GM19099 (cell line): ENCODE data around the gene THADA.

Experiments used
- POLR2A ChIP-seq: IDR thresholded peaks from 3 replicates; pipeline ENCODE4 v1.6.1; 2011; ENCODE audit warnings: low read depth; ENCODE audit not compliant: insufficient read length; ENCODE audit errors: extremely low read depth

Gene THADA

GRCh38 chr2:43458014-43458628, 137.7 kb downstream of the THADA start:
- no peak for TF ChIP-seq POLR2A

- TF ChIP-seq POLR2A, result no peak
These were observed 139.9 kb downstream of the THADA start for GRCh38 chr2:43455731-43456642.

DNA sequence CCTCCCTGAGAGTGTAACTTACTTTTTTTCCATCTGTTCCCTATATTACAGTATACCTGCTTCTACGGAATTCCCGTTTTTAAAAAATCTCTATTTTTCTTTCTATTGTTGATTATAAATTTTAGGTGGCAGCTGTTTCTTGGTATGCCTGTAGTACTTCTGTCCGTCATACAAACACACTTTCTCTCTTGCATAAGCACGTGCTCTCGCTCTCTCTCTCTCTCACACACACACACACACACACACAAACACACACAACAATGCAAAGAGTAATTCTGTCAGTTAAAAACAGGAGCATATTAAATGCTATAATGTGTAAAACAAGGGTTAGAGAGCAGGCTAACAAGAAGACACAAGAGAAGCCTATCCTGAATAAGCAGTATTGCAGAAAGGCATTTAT, 140.5 kb downstream of the THADA start:
- TF ChIP-seq POLR2A, result no peak

DNA sequence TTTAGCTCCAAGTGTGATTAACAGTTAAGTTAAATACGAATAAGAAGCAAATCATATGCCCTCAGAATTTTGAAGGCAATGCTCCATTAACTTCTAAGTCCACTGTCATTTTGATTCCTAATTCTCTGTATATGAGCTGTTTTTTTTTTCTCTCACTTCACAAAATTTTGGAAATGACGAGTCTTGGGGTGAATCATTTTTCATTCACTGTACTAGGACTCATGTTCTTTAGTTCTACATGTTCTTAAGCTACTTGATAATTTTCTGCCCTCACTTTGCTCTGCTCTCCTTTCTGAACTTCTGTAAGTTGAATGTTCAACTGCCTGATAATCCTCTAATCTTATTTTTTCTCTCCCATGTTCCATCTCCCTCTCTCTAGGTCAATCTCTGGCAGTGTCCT, 141.0 kb downstream of the THADA start:
- TF ChIP-seq POLR2A, result no peak

DNA sequence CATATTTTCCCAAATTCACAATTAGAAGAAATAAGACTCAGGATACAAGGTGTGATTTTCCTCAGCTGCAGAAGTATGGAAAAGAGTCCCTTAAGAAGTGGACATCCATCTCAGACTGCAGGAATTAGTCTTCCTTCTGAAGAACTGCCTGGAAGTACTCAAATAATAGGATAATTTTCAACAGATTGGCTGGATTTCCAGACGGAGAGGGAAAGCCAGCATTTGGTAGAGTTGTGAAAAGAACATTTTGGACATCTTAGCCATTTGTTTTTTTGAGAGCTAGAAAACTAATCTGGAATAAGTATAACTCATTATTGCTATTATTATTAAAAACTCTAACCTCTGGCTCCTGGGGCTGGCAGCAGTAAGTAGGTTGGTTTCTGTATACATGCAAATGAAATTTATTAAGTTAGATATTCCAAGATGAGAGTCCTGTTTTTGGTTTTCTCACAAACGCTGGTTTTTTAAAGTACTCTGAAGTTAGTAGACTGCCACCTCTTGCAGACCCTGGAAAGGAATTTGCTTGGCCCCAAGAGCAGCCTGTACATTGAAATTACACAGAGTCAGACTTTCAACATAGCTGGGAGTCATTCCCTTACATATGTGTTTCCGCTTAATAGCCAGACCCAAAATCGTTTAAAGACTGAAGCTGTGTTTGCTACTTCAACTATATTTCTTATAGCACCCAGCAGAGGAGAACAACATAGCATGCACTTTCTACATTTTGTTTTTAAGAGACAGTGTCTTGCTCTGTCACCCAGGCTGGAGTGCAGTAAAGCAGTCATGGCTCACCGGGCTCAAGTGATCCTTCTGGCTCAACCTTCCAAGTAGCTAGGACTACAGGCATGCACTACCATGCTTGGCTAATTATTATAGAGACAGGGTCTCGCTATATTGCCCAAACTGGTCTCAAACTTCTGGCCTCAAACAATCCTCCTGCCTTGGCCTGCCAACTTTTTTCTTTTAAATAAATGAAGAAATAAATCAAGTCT, 142.4 kb downstream of the THADA start:
- no peak for TF ChIP-seq POLR2A

GRCh38 chr2:43452318-43452731, 143.5 kb downstream of the THADA start:
- no peak for TF ChIP-seq POLR2A

DNA sequence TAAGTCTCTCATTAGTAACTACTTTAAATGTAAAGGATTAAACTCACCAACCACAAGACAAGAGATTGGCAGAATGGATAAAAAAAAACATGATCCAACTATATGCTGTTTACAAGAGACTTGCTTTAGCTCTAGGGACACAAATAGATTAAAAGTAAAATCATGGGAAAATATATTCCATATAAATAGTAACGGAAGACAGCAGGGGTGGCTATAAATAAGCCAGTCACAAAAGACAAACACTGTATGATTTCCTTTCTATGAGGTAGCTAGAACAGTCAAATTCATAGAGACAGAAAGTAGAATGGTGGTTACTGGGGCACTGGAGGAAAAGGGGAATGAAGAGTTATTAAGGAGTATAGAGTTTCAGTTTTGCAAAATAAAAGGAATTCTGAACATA, 145.2 kb downstream of the THADA start:
- no peak for TF ChIP-seq POLR2A

DNA sequence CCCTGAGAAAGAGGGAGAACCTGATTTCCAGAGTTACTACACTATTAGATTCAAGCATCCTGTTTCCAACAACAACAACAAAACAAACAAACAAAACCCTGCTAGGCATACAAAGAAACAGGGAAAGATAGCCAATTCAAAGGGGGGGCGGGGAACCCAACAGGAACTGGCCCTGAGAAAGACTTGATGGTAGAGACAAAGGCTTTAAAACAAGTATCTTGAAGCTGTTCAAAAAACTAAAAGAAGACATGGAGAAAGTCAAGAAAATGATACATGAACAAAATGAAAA, 147.1 kb downstream of the THADA start:
- no peak for TF ChIP-seq POLR2A

DNA sequence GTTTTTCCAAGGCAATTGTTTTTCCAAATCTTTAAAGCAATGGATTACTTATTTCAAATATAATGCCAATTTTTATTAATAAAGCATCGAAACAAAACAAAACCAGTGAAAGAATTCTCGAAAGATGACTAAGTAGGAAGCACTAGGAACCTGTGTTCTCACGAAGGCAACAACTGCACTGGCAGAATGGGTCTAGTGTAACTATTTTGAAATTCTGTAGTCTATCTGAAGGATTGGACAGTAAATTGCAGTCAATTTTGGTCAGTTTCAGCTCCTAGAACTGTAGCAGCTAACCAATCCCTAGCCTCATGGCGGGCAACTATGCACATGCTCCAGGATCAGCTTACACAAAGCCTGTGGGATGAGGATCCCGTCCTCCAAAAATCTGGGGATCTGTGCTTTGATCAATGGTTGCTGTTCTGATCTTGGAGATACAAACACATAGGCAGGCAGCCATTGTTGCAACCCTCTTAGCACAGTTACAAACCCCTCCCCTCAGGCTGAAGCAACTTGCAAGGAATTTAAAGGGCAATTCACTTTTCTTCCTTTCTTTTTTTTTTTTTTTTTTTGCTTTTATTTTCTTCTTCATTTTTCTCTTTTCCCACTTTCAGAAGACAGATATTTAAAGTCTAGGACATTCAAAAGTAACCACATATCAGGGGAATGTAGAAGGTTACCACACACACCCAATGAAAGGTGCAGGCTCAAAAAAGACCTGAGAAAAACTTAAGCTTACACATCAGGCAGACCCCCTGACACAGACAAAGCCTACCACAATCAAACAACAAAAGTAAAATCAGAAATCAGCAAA, 147.6 kb downstream of the THADA start:
- no peak for TF ChIP-seq POLR2A

GRCh38 chr2:43445781-43446180, 150.1 kb downstream of the THADA start:
- no peak for TF ChIP-seq POLR2A

DNA sequence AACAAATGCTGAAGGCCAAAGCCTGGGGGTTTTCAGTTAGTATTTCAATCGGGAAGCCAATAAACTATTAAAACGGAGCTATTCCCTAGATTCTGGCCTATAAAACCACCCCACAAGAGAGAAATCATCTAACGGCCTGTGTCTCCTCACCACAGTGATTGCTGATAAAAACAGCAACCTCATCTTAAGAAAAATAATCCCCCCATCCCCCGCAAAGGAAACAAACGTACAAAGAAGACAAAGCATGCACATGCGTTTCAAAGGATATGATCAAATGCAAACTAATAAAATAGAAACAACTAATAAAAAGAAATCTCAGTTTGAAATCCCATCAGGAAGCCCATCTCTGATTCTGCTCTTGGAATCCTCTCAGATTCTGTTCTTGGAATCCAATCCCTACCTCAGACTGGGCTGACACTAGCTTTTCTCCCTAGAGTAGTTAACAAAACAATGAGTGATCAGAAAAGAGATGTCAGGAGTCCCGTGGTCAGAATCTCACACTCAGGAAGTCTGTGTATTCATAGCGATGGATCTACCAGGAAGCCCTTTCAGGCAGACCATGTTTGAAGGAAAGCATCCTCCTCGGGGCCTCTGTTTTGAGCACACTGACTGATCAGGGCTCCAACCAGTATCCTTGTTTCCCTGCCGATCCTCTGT, 150.7 kb downstream of the THADA start:
- no peak for TF ChIP-seq POLR2A

GRCh38 chr2:43443282-43443681, 152.6 kb downstream of the THADA start:
- TF ChIP-seq POLR2A, result no peak

DNA sequence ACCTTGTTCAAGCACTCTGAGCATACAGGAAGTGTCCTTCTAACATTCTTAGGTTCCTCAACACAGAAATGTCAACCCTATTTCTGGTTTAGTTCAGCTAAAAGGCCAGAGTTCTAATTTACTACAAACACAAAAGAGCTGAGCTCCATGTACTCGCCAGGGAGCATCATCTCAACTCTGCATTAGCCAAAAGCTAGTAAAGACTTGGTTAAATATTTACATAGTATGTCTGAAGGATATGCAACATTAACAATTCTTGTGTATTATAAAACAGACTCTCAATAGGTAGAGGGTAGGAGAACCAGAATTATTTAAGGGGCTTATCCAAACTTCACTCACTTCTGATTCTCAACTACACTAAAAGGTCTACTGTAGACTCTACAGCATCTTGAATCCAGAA, 154.6 kb downstream of the THADA start:
- TF ChIP-seq POLR2A, result no peak
